Subcutaneous adipose tissue (tissue), 4 donors: ENCODE measurements around the gene RILPL2. TPM values are rescaled to one million over a fixed set of nuclear protein-coding genes. Genes with fewer than 3 reads are reported as not detected.

Source experiments
- CTCF ChIP-seq: fragments of 450-650 bp; IDR thresholded peaks from one replicate; pipeline ENCODE4 v1.5.1; 2016; ENCODE audit warnings: low read depth, mild to moderate bottlenecking, control low read depth, antibody characterized with exemption, moderate library complexity
- total RNA-seq, 4 donors: library from RNA; depleted of rRNA; stranded (reverse); fragments of >200 nt; gene quantifications; one replicate each; pipeline ENCODE4 v1.1.0, GENCODE V29; 2016

The RILPL2 gene
- total RNA-seq, 4 donors from 2014 or later: 6.7 to 11.7 (median 9.6) TPM

DNA sequence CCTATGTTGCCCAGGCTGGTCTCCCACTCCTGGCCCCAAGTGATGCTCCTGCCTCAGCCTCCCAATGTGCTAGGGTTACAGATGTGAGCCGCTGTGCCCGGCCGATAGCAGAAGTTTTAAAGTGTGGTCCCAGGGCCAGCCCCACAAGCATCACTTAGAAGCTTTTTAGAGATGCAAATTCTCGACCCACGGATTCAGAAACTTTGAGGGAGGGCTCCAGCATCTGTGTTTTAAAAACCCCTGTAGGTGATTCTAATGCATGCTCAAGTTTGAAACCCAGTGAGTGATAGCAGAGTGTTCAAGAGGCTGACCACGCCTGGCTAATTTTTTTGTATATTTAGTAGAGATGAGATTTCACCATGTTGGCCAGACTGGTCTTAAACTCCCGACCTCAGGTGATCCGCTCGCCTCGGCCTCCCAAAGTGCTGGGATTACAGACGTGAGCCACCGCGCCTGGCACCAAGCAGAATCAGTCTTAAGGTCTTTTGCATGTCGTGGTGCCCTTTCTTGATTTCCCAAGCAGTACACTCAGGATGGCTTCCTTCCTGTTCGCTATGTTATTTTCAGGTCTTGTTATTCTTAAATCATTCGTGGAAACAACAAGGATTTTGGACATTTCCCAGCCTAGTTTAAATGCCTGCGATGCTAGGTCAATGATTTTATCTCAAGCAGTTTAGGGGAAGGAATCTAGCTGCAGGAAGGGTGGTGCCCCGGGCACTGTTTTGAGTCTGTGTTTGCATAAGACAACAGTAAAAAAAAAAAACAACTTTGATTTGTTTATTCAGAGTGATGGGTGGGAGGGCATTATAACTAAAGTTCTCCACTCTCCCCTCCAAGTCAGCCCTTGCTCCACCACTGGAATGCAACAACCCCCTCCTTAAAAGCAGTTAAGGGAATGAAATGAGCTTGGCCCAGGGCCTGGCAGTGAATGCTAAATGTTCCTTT is 9.2 kb upstream of the RILPL2 start:
- TF ChIP-seq CTCF: no peak

GRCh38 chr12:123444092-123445026 is 7.9 kb upstream of the RILPL2 start:
- no peak for TF ChIP-seq CTCF

GRCh38 chr12:123442774-123443173 is 6.3 kb upstream of the RILPL2 start:
- no peak for TF ChIP-seq CTCF

- no peak for TF ChIP-seq CTCF
Observed at GRCh38 chr12:123441523-123442164, 5.2 kb upstream of the RILPL2 start.

DNA sequence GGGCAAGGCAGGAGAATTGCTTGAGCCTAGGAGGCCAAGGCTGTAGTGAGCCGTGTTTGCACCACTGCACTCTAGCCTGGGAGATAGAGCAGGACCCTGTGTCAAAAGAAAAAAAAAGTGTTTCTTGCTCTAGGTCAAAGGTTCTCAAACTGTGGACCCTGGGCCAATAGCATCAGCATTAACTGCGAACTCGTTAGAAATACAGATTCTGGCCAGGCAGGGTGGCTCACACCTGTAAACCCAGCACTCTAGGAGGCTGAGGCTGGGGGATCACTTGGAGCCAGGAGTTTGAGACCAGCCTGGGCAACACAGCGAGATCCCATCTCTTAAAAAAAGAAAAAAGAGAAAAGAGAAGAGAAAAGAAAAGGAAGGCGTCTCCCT is 858 bp downstream of the RILPL2 start:
- TF ChIP-seq CTCF: no peak

DNA sequence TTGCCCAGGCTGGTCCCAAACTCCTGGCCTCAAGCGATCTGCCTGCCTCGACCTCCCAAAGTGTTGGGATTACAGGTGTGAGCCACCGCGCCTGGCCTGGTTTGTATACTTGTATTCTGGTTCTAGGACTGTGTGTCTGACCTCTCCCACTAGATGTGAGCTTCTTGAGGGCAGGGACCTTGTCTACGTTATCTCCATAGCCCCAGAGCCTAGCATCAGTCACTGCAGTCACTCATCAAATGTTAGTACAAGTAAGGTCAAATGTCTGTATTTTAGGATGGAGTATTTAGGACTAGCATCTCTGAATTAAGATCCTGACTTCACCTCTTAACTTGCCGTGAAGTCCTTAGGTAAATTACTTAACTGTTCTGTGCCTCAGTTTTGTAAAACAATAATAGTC is 2.9 kb downstream of the RILPL2 start:
- TF ChIP-seq CTCF: no peak
